Glutamatergic neuron (in vitro differentiated cells): ENCODE measurements around the gene HPD. TPM values are rescaled to one million over a fixed set of nuclear protein-coding genes. Genes with fewer than 3 reads are reported as not detected.
"Not testable (repeated sequence)": the region's sequence is repeated elsewhere in the genome, so short reads cannot be mapped to it uniquely, and the experiment has no call there.

Experiments used
- DNase-seq: peaks from one replicate; pipeline ENCODE4 v3.0.0; 2022
- H3K27ac Mint-ChIP-seq: one replicate; pipeline ENCODE4 v1.8.0; 2020; ENCODE audit warnings: mild to moderate bottlenecking, mixed read lengths, inconsistent platforms; ENCODE audit not compliant: unreplicated experiment
- H3K27me3 Mint-ChIP-seq: one replicate; pipeline ENCODE4 v1.8.0; 2020; ENCODE audit warnings: mild to moderate bottlenecking, moderate library complexity, mixed read lengths, inconsistent platforms; ENCODE audit not compliant: unreplicated experiment
- H3K36me3 Mint-ChIP-seq: one replicate; pipeline ENCODE4 v1.8.0; 2020; ENCODE audit warnings: mild to moderate bottlenecking, mixed read lengths, inconsistent platforms; ENCODE audit not compliant: unreplicated experiment
- H3K4me1 Mint-ChIP-seq: one replicate; pipeline ENCODE4 v1.8.0; 2020; ENCODE audit warnings: mild to moderate bottlenecking, low read depth, mixed read lengths, inconsistent platforms; ENCODE audit not compliant: unreplicated experiment
- H3K4me3 Mint-ChIP-seq: one replicate; pipeline ENCODE4 v1.8.0; 2020; ENCODE audit warnings: mild to moderate bottlenecking, mixed read lengths, inconsistent platforms; ENCODE audit not compliant: unreplicated experiment
- H3K9me3 Mint-ChIP-seq: one replicate; pipeline ENCODE4 v1.8.0; 2020; ENCODE audit warnings: mild to moderate bottlenecking, moderate library complexity, mixed read lengths, inconsistent platforms; ENCODE audit not compliant: unreplicated experiment
- CTCF ChIP-seq: fragments of 200-600 bp; sonication (generic); IDR thresholded peaks from one replicate; pipeline ENCODE4 v1.5.0; 2021; ENCODE audit not compliant: partially characterized antibody, unreplicated experiment
- total RNA-seq: library from RNA; stranded (reverse); fragmentation: NEBNext Ultra II Directional; extraction: Animal tissue kit (Norgen Biotek cat#: 25700); gene quantifications from one replicate; pipeline ENCODE4 v1.2.1, GENCODE V29; 2021; ENCODE audit not compliant: unreplicated experiment

Gene HPD
- total RNA-seq, 1 donor from 2014 or later, result not detected

- Mint-ChIP-seq H3K36me3 (no peaks in the 10 kb centered on the region), H3K4me3 (peak overlapping the region; percentile 76), H3K9me3 (peaks cover 24% of the 10 kb centered on the region), H3K27me3 (peaks cover 25% of the 10 kb centered on the region), H3K27ac (no peak overlapping the region), H3K4me1 (peaks cover 16% of the 10 kb centered on the region)
- DNase-seq, result no peak
- no peak for TF ChIP-seq CTCF
Observed at GRCh38 chr12:121792607-121793439, 65.8 kb downstream of the HPD start.

- peaks cover 12% of the 10 kb centered on the region for H3K4me1 Mint-ChIP-seq
- peaks cover 17% of the 10 kb centered on the region for H3K9me3 Mint-ChIP-seq
- no peak for TF ChIP-seq CTCF
- peaks cover 22% of the 10 kb centered on the region for H3K27me3 Mint-ChIP-seq
- DNase-seq, result no peak
- no peaks in the 10 kb centered on the region for H3K36me3 Mint-ChIP-seq
- no peak overlapping the region for H3K27ac Mint-ChIP-seq
- H3K4me3 Mint-ChIP-seq, result peak overlapping the region; percentile 76
Observed at GRCh38 chr12:121791671-121792551, 66.7 kb downstream of the HPD start.

- DNase-seq, H3K36me3 Mint-ChIP-seq, H3K27ac Mint-ChIP-seq, H3K4me3 Mint-ChIP-seq: not testable (repeated sequence)
- Mint-ChIP-seq H3K4me1 (peaks cover 12% of the 10 kb centered on the region), H3K9me3 (peaks cover 21% of the 10 kb centered on the region), H3K27me3 (peaks cover 21% of the 10 kb centered on the region)
Observed at GRCh38 chr12:121790785-121791184, 67.9 kb downstream of the HPD start.

GRCh38 chr12:121789800-121790728 is 68.6 kb downstream of the HPD start:
- no peak for TF ChIP-seq CTCF
- peaks cover 19% of the 10 kb centered on the region for H3K9me3 Mint-ChIP-seq
- H3K27ac Mint-ChIP-seq, result peak overlapping the region; percentile 28
- no peaks in the 10 kb centered on the region for H3K36me3 Mint-ChIP-seq
- H3K4me3 Mint-ChIP-seq, result no peak overlapping the region
- DNase-seq, result no peak
- peaks cover 9% of the 10 kb centered on the region for H3K4me1 Mint-ChIP-seq
- peaks cover 18% of the 10 kb centered on the region for H3K27me3 Mint-ChIP-seq

Other genes with a start within 250 kb of the HPD start
- gene ORAI1, start 232.3 kb downstream of the HPD start, total RNA-seq, result 15.9 TPM
- gene MORN3, start 189.2 kb downstream of the HPD start, total RNA-seq, result 1.2 TPM
- gene TMEM120B, start 146.1 kb downstream of the HPD start, total RNA-seq, result 205 TPM
- 31.1 TPM for gene RHOF, start 65.2 kb downstream of the HPD start, total RNA-seq
- gene SETD1B, start 54.9 kb downstream of the HPD start, total RNA-seq, result 35.0 TPM
- gene PSMD9, start 29.9 kb upstream of the HPD start, total RNA-seq, result 53.2 TPM
- 2.8 TPM for gene CFAP251, start 59.7 kb upstream of the HPD start, total RNA-seq
- 148 TPM for gene BCL7A, start 163.0 kb upstream of the HPD start, total RNA-seq
- 120 TPM for gene MLXIP, start 219.9 kb upstream of the HPD start, total RNA-seq